HG03558 (cell line): ENCODE measurements around the gene IL17RE.
"Not testable (repeated sequence)": the region's sequence is repeated elsewhere in the genome, so short reads cannot be mapped to it uniquely, and the experiment has no call there.

ENCODE experiments used
- ATAC-seq: cut with Tn5 transposase; IDR thresholded peaks from one replicate; pipeline ENCODE4 v1.9.1; 2021; ENCODE audit warnings: moderate number of reproducible peaks; ENCODE audit not compliant: unreplicated experiment; ENCODE audit errors: extremely low read depth

The IL17RE gene, protein sequence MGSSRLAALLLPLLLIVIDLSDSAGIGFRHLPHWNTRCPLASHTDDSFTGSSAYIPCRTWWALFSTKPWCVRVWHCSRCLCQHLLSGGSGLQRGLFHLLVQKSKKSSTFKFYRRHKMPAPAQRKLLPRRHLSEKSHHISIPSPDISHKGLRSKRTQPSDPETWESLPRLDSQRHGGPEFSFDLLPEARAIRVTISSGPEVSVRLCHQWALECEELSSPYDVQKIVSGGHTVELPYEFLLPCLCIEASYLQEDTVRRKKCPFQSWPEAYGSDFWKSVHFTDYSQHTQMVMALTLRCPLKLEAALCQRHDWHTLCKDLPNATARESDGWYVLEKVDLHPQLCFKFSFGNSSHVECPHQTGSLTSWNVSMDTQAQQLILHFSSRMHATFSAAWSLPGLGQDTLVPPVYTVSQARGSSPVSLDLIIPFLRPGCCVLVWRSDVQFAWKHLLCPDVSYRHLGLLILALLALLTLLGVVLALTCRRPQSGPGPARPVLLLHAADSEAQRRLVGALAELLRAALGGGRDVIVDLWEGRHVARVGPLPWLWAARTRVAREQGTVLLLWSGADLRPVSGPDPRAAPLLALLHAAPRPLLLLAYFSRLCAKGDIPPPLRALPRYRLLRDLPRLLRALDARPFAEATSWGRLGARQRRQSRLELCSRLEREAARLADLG

GRCh38 chr3:9902372-9903237 lies at the start of gene IL17RE:
TSS of gene IL17RE (plus strand) at chr3:9902848. CDS start at chr3:9902933, 85 bp downstream.
- no peak for ATAC-seq

DNA sequence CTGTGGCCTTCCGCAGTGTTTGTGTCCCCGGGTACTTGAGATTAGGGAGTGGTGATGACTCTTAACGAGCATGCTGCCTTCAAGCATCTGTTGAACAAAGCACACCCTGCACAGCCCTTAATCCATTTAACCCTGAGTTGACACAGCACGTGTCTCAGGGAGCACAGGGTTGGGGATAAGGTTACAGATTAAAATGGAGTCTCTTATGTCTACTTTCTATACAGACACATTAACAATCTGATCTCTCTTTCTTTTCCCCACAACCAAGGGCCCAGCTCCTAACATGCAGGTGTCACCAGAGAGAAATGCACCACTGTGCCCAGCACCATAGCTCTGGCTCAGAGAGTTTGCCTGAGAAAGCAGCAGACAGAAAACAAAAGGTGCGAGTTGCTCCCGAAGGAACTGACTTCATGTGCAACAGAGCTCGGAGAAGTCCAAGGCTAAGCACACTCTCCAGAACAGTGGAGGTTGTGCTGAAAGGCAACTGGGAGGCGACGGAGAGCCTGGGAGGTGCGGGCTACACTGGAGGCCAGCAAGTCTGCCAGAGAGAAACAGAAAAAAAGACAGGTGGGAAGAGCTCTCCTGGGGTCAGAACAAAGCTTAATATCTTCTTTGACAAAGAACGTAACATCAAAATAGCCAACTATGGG lies 48.2 kb upstream of the IL17RE start:
- ATAC-seq = not testable (repeated sequence)

GRCh38 chr3:9855594-9855993 lies 47.1 kb upstream of the IL17RE start:
- no peak for ATAC-seq

- ATAC-seq = no peak
These were observed 43.1 kb upstream of the IL17RE start for GRCh38 chr3:9859530-9860025.

GRCh38 chr3:9861201-9861600 lies 41.4 kb upstream of the IL17RE start:
- no peak for ATAC-seq

- ATAC-seq = no peak
These were observed 41.0 kb upstream of the IL17RE start for GRCh38 chr3:9861626-9862130.

GRCh38 chr3:9862391-9863057 lies 40.1 kb upstream of the IL17RE start:
- ATAC-seq = no peak

DNA sequence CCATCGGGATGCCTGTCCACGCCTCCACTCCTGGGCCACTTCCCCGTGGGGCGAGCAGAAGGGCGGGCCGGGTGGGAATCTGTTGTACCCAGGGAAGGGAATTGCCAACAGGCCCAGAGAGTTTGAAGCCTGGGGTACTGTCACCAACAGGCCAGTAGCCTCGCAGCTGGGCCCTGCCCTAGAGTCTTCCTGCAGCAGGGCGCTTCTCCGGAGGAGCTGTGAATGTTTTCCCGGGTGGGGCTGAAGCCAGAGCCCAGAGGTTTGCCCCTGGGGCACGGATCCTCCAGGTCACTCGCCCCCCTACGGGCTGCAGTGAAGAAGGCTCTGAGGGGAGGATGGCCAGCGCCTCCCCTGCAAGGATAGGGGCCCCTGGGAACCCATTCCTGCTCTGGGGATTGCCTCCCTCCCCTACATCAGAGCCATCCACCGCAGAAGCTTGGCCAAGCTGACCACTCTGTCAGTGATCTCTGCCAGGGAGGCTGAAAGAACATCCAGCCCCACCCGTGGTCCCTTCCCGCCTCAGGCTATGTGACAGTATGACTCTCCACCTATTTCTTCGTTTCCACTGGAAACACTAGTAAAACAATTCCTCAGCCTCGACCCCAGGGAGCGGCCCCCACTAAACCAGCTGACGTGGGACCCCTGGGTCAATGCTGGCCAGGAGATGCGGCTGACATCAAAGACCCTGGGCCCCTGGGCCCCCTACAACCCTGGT lies 39.4 kb upstream of the IL17RE start:
- no peak for ATAC-seq

DNA sequence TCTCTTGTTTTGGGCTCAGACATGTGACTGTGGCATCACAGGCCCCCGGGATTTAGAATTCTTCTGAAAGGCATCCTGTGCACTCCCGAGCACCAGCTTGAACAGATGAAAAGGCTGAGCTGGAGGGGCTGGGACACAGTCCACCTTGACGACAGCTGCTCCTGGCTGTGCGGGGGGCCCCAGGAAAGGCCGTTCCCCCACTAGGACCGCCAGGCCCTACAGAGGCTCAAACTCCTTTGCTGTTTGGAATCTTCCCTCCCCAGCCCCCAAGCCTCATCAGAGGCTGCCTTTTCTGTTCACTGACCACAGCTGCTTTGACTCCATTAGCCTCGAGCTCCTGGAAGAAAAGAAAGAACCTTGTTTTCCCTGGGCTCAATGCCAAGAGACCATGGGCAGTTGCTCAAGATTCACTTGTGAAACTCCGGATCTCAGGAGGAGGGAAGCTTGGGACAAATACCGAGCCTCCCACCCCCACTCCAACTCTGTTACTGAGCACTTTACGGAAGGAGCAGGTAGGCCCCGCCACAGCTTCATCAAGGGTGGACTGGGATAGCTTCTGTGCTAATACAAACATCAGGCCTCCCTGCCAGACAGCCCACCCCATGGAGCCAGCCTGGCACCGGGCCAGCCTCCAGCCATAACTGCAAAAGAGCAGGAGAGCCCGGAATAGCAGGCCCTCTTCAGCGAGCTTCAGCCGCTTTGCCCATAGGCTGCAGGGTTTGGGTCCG lies 38.3 kb upstream of the IL17RE start:
- no peak for ATAC-seq

DNA sequence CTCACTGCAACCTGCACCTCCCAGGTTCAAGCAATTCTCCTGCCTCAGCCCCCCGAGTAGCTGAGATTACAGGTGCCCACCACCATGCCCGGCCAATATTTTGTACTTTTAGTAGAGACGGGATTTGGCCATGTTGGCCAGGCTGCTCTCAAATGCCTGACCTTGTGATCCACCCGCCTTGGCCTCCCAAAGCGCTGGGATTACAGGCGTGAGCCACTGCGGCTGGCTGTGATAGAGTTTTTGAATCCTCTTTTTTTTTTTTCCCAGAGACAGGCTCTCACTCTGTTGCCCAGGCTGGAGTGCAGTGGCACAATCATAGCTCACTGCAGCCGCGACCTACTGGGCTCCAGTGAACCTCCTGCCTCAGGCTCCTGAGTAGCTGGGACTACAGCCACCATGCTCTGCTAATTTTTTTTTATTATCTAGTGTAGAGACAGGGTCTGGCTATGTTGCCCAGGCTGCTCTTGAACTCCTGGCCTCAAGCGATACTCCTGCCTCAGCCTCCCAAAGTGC lies 37.5 kb upstream of the IL17RE start:
- ATAC-seq = not testable (repeated sequence)

DNA sequence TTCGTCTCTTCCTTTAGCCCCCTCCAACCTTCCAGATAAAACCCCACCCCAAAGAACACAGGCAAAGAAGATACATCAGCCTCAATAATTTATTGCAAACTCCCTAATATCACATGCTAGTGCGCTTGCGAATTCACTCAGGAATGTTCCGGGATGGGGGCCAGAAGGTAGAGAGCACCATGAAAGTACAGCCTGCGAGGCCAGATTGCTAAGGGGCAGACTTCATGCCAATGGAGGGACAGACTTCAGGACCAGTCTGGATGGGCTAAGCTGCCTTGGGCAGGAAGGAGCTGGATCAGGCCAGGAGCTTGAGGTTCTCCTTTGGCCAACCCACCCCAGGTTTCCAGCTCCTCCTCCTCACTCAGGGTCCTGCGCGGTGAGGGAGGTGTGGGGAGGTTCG lies 36.0 kb upstream of the IL17RE start:
- no peak for ATAC-seq

DNA sequence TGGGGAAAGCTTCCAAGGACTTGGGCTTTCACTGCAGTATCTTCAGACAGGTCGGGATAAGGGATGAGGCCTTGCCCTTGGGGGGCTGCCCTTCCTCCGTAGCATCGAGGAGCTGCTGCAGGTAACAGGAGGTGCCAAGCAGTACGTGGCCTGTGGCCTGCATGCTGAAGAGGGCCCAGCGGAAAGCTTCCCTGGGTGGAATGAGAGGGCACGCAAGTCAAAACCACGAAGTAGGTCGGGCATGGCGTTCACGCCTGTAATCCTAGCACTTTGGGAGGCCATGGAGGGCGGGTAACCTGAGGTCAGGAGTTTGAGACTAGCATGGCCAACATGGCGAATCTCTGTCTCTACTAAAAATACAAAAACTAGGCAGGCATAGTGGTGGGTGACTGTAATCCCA lies 35.5 kb upstream of the IL17RE start:
- ATAC-seq = no peak

- ATAC-seq = no peak
These were observed 32.7 kb upstream of the IL17RE start for GRCh38 chr3:9869955-9870354.

DNA sequence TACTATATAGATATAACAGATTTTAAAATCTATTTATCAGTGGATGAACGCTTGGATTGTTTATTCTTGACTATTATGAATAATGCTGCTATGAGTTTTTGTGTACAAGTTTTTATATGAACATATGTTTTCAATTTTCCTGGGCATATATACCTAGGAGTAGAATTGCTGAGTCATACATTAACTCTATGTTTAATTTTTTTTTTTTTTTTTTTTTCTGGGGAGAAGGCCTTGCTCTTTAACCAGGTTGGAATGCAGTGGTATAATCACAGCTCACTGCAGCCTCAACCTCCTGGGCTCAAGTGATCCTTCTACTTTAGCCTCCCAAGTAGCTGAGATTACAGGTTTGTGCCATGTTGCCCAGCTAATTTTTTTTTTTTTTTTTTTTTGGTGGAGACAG lies 31.7 kb upstream of the IL17RE start:
- no peak for ATAC-seq

DNA sequence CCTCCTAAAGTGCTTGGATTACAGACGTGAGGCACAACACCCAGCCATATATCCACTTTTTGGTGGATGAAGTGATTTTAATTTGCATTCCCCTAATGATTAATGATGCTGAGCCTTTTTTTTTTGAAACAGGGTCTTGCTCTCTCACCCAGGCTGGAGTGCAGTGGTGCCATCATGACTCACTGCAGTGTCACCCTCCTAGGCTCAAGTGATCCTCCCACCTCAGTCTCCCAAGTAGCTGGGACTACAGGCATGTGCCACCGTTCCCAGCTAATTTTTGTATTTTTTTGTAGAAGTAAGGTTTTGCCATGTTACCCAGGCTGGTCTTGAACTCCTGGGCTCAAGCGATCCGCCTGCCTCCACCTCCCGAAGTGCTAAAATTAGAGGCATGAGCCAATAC lies 30.6 kb upstream of the IL17RE start:
- not testable (repeated sequence) for ATAC-seq

DNA sequence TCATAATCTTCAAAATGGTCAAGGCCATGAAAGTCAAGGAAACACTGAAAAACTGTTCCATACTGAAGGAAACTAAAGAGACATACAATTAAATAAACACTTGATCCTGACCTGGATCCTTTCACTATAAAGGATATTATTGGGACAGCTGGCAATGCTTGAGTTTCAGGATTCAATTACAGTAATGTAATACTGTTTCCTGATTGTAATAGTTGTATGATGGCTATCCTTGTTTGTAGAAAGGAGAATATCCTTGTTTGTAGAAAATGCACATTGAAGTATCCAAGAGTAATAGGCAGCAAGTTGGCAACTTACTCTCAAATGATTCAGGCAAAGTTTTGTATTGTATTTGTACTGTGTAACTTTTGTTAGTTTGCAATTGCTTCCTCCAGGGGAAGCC lies 27.2 kb upstream of the IL17RE start:
- no peak for ATAC-seq

DNA sequence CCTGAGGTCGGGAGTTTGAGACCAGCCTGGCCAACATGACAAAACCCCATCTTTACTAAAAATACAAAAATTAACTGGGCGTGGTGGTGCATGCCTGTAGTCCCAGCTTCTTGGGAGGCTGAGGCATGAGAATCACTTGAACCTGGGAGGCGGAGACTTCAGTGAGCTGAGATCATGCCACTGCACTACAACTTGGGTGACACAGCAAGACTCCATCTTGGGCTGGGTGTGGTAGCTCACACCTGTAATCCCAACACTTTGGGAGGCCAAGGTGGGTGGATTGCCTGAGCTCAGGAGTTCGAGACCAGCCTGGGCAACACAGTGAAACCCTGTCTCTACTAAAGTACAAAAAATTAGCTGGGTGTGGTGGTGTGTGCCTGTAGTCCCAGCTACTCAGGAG lies 26.4 kb upstream of the IL17RE start:
- ATAC-seq = not testable (repeated sequence)

GRCh38 chr3:9876991-9877390 lies 25.7 kb upstream of the IL17RE start:
- ATAC-seq = no peak
